Jurkat, Clone E6-1 (cell line): Measurements from ENCODE around the gene POLD1. TPM values are rescaled to one million over a fixed set of nuclear protein-coding genes. Genes with fewer than 3 reads are reported as not detected.
"Not testable (repeated sequence)": the region's sequence is repeated elsewhere in the genome, so short reads cannot be mapped to it uniquely, and the experiment has no call there.

Experiments used
- DNase-seq: peaks from one replicate; pipeline ENCODE4 v3.0.0-alpha.2; 2011; ENCODE audit warnings: low read depth, low spot score
- H3K4me3 ChIP-seq: 2 replicates; pipeline ENCODE4 v1.5.1; 2011; ENCODE audit warnings: mild to moderate bottlenecking, low read length, control low read depth, moderate library complexity
- polyA plus RNA-seq: library from polyadenylated mRNA; unstranded; fragments of >200 nt; gene quantifications from one replicate; pipeline ENCODE4 v1.2.1, GENCODE V29; 2012; ENCODE audit warnings: missing spikeins; ENCODE audit not compliant: insufficient read length, insufficient read depth

The POLD1 gene
- 140 TPM for polyA plus RNA-seq

- DNase-seq, result peak; percentile 95
- peak within 1 kb of the TSS; percentile 97 for H3K4me3 ChIP-seq
Measured at GRCh38 chr19:50383852-50384684, at the start of gene POLD1. Gene POLD1 (plus strand): TSS chr19:50384347. CDS start chr19:50398852, 14,505 bp downstream.

DNA sequence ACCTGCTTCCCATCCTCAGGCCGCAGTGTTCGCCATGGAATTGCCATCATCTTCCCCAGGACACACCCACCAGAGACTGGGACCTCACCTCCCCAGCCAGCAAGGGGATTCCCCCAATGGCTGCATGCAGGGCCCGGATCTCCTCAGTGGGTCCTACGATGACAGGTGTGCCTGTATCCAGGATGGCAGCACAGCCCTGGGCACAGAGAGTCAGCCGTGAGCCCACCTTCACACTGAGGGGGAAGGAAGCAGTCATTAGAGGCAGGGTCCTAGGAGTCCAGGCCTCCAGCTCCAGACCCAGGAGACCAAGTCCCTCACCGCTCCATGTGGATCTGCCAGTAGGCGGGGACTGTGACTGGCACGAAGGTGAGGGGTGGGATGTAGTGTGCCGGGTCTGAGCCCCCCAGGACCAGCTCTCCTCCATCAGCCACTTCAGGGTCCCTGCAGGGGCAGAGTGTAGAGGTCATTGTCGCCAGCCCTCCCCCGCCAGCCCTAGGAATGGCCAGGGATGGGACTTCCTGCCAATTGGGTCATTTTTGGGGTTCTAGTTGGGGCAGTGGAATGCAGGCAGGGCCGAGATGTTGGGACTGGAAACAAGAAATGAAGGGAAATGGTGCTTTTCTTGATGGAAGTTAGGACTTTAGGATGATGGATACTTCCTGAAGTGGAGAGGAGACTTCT lies 49.3 kb upstream of the POLD1 start:
- H3K4me3 ChIP-seq, result no peak overlapping the region
- DNase-seq, result no peak

GRCh38 chr19:50337031-50337430 lies 47.1 kb upstream of the POLD1 start:
- H3K4me3 ChIP-seq, DNase-seq: not testable (repeated sequence)

- no peak overlapping the region for H3K4me3 ChIP-seq
- DNase-seq, result no peak
Measured at GRCh38 chr19:50340331-50340730, 43.8 kb upstream of the POLD1 start.

DNA sequence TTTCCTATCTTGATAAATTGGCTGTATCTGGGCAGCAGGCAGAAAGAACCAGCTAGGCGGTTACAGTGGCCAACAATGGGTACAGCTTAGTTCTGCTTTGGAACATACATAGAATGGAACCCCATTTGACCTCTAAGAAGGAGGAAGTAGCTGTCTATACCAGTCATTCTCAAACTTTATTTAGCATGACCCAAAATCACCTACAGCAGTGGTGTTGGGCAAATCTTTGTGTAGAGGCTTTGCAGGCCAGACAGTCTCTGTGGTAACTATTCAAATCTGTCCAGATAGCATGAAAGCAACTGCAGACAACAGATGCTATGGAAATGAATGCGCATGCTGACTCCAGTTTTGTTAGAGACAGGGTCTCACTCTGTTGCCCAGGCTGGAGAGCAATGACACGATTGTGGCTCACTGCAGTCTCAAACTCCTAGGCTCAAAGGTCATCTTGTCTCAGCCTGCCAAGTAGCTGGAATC lies 43.0 kb upstream of the POLD1 start:
- no peak for DNase-seq
- no peak overlapping the region for H3K4me3 ChIP-seq

DNA sequence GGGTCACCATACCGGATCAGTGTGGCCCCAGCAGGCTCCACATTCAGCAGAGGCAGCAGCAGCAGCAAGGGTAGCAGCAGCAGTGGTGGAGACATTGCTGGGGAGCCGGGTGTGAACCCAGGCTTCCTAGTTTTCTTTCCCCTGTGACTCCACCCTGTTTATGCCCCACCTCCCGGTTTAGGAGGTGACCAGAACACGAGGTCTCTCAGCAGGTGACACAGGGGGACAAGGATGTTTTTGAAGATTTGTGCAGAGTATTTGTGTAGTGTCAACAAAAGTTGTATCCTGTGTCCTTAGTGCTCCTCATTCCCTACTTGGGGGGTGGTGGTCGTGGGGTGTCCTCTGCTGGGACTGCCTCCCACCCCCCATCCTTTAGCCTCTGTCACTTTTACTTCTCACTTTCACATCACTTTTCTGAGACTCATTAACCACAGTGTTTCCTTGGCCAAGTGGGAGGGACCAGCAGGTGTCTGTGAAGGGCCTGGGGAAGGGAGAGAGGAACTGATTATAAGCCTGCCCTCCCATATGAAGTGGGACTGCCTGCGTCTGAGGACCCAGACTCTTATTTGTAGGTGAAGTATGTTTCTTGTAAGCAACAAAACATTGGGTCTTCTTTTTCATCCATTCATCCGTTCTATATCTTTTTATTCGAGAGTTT lies 39.4 kb upstream of the POLD1 start:
- DNase-seq, result no peak
- H3K4me3 ChIP-seq, result no peak overlapping the region

- DNase-seq, result not testable (repeated sequence)
Measured at GRCh38 chr19:50347089-50347581, 37.0 kb upstream of the POLD1 start.

DNA sequence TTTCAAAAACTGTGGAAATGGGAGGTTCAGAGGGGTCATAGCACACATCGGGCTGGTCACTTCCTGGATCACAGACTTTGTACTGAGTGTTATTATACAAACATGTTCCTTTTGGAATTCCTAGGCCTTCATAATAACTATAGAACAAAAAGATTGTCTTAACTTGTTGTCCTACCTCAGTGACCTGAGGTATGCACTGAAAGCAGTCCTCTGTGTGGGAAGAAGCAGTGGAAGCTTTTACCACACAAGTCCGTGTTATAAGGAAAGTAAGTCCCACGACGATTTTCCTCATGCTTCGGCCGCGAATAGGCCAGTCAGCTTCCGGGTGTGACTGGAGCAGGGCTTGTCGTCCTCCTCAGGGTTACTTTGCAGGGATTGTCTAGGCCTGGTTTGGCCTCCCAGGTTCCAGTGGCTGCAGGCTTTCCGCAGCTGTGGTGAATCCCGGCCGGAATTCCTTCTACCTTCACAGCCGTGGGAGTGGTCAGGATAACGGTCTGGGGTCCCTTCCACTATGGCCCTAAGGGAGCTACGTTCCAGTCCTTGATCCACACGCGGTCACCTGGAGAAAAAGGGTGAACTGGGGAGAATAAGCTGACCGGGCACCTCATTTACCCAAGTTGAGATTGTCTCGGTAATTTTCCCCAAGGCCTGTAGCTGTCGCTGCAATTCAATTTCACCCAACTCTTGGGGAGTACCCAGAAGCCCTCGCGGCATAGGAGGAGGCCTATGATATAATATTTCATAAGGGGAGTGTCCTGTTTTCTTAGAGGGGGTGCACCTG lies 34.7 kb upstream of the POLD1 start:
- no peak overlapping the region for H3K4me3 ChIP-seq
- DNase-seq, result no peak

More at GRCh38 chr19:50347089-50347581, 37.0 kb upstream of the POLD1 start:
- not testable (repeated sequence) for H3K4me3 ChIP-seq

GRCh38 chr19:50352242-50352641 lies 31.9 kb upstream of the POLD1 start:
- H3K4me3 ChIP-seq, result no peak overlapping the region
- no peak for DNase-seq

GRCh38 chr19:50353487-50353880 lies 30.7 kb upstream of the POLD1 start:
- not testable (repeated sequence) for H3K4me3 ChIP-seq, DNase-seq

DNA sequence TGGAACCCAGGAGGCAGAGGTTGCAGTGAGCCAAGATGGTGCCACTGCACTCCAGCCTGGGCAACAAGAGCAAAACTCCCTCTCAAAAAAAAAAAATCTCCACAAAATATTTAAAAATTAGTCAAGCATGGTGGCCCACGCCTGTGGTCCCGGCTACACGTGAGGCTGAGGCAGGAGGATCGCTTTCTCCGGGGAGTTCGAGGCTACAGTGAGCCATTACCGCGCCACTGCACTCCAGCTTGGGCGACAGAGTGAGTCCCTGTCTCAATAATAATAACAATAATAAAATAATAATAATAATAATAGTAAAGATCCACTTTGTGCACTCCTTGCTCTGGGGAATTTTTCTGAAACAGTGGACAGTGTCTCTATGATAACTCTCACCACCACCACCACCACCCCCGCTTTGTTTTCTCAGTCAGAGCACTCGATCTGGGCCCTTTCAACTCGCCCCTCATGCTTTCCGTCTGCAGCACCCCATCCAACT lies 27.4 kb upstream of the POLD1 start:
- H3K4me3 ChIP-seq, result no peak overlapping the region
- no peak for DNase-seq

- DNase-seq, result peak; percentile 72
- peak overlapping the region; percentile 60 for H3K4me3 ChIP-seq
Measured at GRCh38 chr19:50357178-50358100, 26.7 kb upstream of the POLD1 start.

DNA sequence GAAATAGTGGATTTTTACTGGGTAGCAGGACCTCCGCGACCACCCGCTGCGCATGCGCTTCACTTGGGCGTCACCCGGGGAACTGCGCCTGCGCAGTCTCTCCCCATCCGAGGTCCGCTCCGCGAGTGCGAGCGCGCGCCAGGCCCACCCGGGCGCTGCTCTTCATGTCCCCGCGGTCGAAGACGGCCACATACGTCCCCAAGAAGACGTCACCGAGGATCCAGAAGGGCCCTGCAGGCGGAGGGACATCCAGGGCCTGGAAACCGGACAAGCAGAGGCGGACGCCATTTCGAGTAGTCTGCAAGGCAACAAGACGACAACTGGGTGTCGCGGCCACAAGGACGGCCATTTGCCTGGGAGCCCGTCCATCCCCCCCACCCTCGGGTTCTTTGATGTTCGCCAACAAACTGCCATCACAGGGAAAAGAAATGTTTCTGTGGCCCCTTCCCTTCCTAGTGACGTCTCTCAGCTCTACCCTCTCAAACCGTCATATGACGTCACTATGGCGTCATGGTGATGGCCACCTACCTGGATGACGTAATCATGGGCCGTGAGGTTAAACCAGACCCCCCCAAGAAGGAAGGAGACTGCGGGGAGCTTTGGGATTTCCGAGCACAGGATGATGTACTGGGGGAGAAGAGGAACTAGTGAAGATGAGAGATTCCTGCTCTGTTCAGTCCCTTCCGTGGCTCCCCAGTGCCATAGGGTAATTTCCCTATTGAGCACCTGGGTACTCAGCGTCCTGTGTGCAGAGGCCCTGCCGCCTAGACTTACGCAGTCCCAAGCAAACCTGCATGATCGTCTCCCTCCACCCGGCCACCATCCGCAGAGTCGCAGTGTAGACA lies 25.4 kb upstream of the POLD1 start:
- peak; percentile 50 for DNase-seq
- H3K4me3 ChIP-seq, result peak overlapping the region; percentile 60

DNA sequence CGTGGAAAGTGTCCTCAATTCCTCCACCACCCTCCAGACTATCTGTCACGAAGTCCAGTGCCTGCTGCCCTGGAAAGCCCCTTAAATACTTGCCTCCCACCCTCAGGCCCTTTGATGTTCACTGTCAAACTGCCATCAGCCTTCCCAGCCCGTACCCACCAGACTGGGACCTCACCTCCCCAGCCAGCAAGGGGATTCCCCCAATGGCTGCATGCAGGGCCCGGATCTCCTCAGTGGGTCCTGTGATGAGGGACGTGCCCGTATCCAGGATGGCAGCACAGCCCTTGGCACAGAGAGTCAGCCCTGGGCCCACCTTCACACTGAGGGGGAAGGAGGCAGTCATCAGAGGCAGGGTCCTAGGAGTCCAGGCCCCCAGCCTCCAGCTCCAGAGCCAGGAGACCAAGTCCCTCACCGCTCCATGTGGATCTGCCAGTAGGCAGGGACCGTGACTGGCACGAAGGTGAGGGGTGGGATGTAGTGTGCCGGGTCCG lies 24.8 kb upstream of the POLD1 start:
- DNase-seq, result no peak
- H3K4me3 ChIP-seq, result no peak overlapping the region

DNA sequence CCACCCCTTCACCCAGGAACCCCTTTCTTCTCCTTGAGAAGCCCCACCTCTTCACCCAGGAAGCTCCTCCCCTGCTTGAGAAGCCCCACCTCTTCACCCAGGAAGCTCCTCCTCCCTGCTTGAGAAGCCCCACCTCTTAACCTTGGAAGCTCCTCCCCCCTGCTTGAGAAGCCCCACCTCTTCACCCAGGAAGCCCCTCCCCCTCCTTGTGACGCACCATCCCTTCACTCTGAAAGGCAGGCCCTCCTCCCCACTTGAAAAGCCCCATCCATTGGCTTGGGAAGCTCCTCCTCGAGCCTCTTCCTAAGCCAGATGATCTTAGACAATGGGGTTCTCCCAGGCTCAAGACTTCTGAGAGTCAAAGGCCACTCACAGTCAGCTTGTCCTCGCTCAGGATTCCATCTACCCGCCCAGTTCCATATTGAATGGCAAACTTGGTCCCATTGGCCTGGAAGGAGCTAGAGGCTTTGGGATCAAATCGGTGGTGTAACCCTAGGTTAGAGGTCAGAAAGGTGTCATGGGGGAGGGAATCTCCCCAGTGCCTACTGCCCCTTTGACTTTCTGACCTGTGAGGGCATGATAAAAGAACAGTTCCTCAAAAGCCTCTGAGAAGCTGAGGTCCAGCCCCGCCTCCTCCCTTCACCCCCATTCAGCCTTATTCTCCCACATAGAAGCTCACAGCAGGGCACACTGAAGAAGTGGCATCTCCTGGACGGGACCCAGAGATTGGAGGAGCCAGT lies 22.7 kb upstream of the POLD1 start:
- peak; percentile 34 for DNase-seq
- H3K4me3 ChIP-seq, result no peak overlapping the region

DNA sequence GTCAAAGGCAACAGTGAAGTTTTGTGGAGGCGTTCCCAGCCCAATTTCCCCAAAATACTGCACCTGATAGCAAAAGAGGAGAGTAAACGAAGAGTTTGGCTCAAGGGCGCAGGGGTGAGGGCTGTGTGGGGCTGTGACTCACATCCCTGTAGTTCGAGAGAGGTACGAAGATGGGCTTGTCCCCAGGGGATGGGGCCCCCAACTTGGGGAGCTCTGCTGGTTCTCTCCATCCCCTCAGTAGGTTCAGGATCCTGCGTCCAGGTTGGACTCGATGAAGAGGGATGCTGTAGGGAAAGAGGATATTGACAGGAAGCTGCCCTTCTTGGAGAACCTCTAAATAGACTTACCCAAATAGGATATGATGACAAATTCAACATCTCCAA lies 22.1 kb upstream of the POLD1 start:
- no peak overlapping the region for H3K4me3 ChIP-seq
- no peak for DNase-seq
